Head of caudate nucleus (tissue), 42 donors: ENCODE data around the gene CRK.

Experiments used
- DNase-seq, 42 donors: peaks; one replicate each; pipeline versions ENCODE4 v3.0.0 to v3.0.0-alpha.2; 2020 to 2021; ENCODE audit warnings: mixed read lengths in 7 of 42
- intact Hi-C: fragments of 100-400 bp; cut with DNase I; formaldehyde crosslinking; loops from one replicate; pipeline ENCODE4 v1.15.0; 2022

CRK gene

GRCh38 chr17:1375615-1376014 is 80.4 kb downstream of the CRK start:
- intact Hi-C loops = no loop called here

DNA sequence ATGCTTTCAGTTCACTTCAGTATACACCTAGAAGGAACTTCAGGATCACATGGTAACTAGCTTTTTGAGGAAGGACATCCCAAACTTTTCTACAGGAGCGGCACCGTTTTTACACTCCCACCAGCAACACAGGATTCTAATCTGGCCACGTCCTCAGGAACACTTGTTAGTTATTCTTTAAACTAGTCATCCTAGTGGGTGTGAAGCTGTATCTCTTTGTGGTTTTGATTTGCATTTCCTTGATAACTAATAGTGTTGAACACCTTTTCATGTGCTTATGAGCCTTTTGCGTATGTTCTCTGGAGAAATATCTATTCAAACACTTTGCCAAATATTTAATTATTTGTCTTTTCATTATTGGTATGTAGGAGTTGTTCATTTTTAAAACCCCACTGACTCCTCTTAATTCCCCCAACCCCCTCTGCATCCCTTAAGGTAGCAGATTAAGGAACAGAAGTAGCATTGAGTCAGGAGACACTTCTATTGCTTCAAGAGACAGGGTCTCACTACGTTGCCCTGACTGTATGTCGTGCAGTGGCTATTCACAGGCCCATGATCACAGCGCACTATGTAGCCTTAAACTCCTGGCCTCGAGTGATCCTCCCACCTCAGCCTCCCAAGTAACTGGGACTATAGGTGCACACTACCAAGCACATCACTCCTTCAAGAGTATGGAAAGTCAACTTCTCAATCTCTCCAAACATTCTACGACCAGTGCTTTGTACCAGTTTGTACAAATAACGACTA is 81.4 kb downstream of the CRK start:
- intact Hi-C loops = no loop called here
- DNase-seq = no peak

More at GRCh38 chr17:1375615-1376014, 80.4 kb downstream of the CRK start:
- peak in 1 of 42 donors; percentile 12 for DNase-seq

DNA sequence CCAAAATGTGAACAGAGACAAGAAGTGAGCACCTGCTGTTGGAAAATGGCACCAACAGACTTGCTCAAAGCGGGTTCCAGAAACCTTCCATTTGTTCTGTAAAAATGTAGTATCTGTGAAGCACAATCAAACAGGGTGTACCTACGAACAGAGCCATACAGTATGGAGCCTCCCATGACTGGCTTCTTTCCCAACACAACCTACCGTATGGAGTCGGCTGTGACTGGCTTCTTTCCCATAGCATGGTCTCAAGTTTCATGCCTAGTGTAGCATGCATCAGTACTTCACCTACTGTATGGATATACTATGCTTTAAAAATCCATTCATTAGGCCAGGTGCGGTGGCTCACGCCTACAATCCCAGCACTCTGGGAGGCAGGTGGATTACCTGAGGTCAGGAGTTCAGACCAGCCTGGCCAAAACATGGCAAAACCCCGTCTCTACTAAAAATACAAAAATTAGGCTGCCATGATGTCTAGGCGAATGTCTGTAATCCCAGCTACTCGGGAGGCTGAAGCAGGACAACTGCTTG is 82.3 kb downstream of the CRK start:
- intact Hi-C loops = no loop called here
- DNase-seq = no peak

GRCh38 chr17:1372618-1373017 is 83.4 kb downstream of the CRK start:
- no peak for DNase-seq
- intact Hi-C loops = no loop called here

DNA sequence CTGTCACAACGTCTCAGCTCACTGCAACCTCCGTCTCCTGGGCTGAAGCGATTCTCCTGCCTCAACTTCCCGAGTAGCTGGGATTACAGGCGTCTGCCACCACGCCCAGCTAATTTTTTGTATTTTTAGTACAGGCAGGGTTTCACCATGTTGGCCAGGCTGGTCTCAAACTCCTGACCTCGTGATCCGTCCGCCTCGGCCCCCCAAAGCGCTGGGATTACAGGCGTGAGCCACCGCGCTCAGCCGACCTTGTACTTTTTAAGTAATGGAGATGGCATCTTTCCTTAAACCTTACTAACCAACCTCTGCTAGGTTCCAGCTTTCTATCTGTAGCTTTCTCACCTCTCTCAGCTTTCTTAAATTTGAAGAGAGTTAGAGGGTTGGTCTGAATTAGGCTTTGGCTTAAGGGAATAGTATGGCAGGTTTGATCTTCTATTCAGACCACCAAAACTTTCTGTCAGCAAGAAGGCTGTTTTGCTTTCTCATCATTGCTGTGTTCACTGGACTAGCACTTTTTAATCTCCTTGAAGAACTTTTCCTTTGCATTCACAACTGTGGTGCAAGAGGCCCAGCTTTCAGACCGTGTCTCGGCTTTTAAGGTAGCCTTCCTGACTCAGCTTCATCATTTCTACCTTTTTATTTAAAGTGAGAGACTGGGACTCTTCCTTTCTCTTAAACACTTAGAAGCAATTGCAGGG is 84.0 kb downstream of the CRK start:
- intact Hi-C loops = no loop called here
- peak in 1 of 42 donors; percentile 3 for DNase-seq
